Measurements from ENCODE around the gene TMEM131L. TPM values are rescaled to one million over a fixed set of nuclear protein-coding genes. Genes with fewer than 3 reads are reported as not detected.

The TMEM131L gene
- total and polyA plus RNA-seq, 2 donors (not counting 3 experiments of a cell fraction or from before 2014, with no cell fraction given): 7.7 to 21.2 TPM

GRCh38 chr4:153555730-153556434 lies 89.7 kb downstream of the TMEM131L start:
- BruUV-seq (replicated peaks): no TSS peak

More at GRCh38 chr4:153555730-153556434, 89.7 kb downstream of the TMEM131L start:
- H4K20me1 ChIP-seq (replicated peaks; ENCODE audit: control insufficient read depth, extremely low read depth, insufficient read depth, low read length): no peaks in the 10 kb centered on the region
- peak; percentile 90 for DNase-seq (ENCODE audit: low read depth, low spot score)
- H2AFZ ChIP-seq (ENCODE audit: low read depth, low read length): no peak overlapping the region
- CTCF ChIA-PET: interaction anchor here (0.7 to 2.9 kb wide), 7 partner anchors 9 to 123 kb away, joined by 3 to 17 read pairs (median 4); no protein-coding TSS in a partner anchor
- intact Hi-C loops (cut with micrococcal nuclease): loop anchor here (5.0 kb wide), 1 partner anchor 89 kb away; the partner anchor contains the start of gene TMEM131L
- no peaks in the 10 kb centered on the region for H3K36me3 ChIP-seq (ENCODE audit: control insufficient read depth in 2 of 2, extremely low read depth in 1 of 2, insufficient read depth in 2 of 2, low read length in 2 of 2)
- TF ChIP-seq MAX (IDR thresholded peaks at IDR 0.05; ENCODE audit: insufficient read depth, insufficient read length): no peak
- TF ChIP-seq MYC (IDR thresholded peaks at IDR 0.05; ENCODE audit: low read depth, low read length): no peak
- TF ChIP-seq JUN (IDR thresholded peaks at IDR 0.05; ENCODE audit: borderline replicate concordance, insufficient read depth, insufficient read length, low read depth): no peak
- no peak for TF ChIP-seq POLR2AphosphoS5 (IDR thresholded peaks at IDR 0.05; ENCODE audit: insufficient read depth, low read depth, low read length)
- TF ChIP-seq CTCF (IDR thresholded peaks at IDR 0.05; ENCODE audit: extremely low read depth in 1 of 2, insufficient read depth in 1 of 2, low read depth in 1 of 2, low read length in 2 of 2): no peak
- no peak for TF ChIP-seq GATA2 (IDR thresholded peaks at IDR 0.05; ENCODE audit: insufficient read depth, insufficient read length, low read depth, low read length)
- TF ChIP-seq POLR2A (IDR thresholded peaks at IDR 0.05; ENCODE audit: low read depth, low read length): no peak
- no peak for TF ChIP-seq FOS (IDR thresholded peaks at IDR 0.05; ENCODE audit: borderline replicate concordance, insufficient read depth, low read length)
- no peak for TF ChIP-seq EZH2 (IDR thresholded peaks at IDR 0.05; ENCODE audit: borderline replicate concordance, low read depth, low read length, severe bottlenecking)
- FAIRE-seq: peak; percentile 88
- H3K9ac ChIP-seq (replicated peaks; ENCODE audit: extremely low read depth, insufficient read depth, low read length): no peak overlapping the region
- H3K9me3 ChIP-seq (replicated peaks; ENCODE audit: control insufficient read depth, insufficient read depth, low read length): no peaks in the 10 kb centered on the region
- no peak overlapping the region for H3K4me3 ChIP-seq (replicated peaks in 1 of 3; ENCODE audit: insufficient read depth in 1 of 3, low read depth in 1 of 3, low read length in 3 of 3)
- H3K27me3 ChIP-seq (ENCODE audit: control insufficient read depth in 2 of 2, insufficient read depth in 2 of 2, low read length in 2 of 2): no peaks in the 10 kb centered on the region
- no peaks in the 10 kb centered on the region for H3K9me1 ChIP-seq (replicated peaks; ENCODE audit: control insufficient read depth, extremely low read depth, insufficient read depth, low read length)
- H3K4me1 ChIP-seq (ENCODE audit: control insufficient read depth, extremely low read depth, insufficient read depth, low read length): no peaks in the 10 kb centered on the region
- H3K4me2 ChIP-seq (ENCODE audit: insufficient read depth, low read length): no peak overlapping the region
- dilution Hi-C loops (cut with MboI; ENCODE audit: extremely low pct_ligation_motif_present, low sequenced_read_pairs): no loop called here
- H3K27ac ChIP-seq (ENCODE audit: insufficient read depth, low read depth, low read length): no peak overlapping the region
- H3K79me2 ChIP-seq (ENCODE audit: control insufficient read depth, insufficient read depth, low read length): no peaks in the 10 kb centered on the region
- POLR2A ChIA-PET: interaction anchor here (1.1 kb wide), 1 partner anchor 90 kb away, joined by 4 read pairs; the partner anchor contains the start of gene TMEM131L

Data from endothelial cell of umbilical vein (primary cell).